ENCODE results near the gene VWC2. TPM values are rescaled to one million over a fixed set of nuclear protein-coding genes. Genes with fewer than 3 reads are reported as not detected.

Gene VWC2
- polyA plus RNA-seq, 1 of the 3 experiments (the other 2 are of a cell fraction) = not detected

- Histone ChIP-seq H3K4me2 (no peak overlapping the region), H3K79me2 (ENCODE audit: insufficient read depth) (no peaks in the 10 kb centered on the region), H3K9ac (no peak overlapping the region), H3K4me1 (ENCODE audit: control insufficient read depth in 1 of 2, insufficient read depth in 2 of 2, low read depth in 1 of 2, low read length in 1 of 2) (no peaks in the 10 kb centered on the region), H3K4me3 (ENCODE audit: low read depth in 2 of 2, low read length in 1 of 2) (no peak overlapping the region; a peak in 1 of 4 replicates), H2AFZ (ENCODE audit: low read depth) (no peak overlapping the region), H3K9me2 (no peaks in the 10 kb centered on the region), H3F3A (replicated peaks; ENCODE audit: insufficient read depth) (no peaks in the 10 kb centered on the region), H3K9me3 (no peaks in the 10 kb centered on the region), H3K27me3 (ENCODE audit: insufficient read depth) (0 out of 2 replicates have a peak, but pooled peaks cover 14% of the 10 kb centered on the region), H3K36me3 (replicated peaks in 1 of 2; ENCODE audit: control insufficient read depth in 1 of 2, insufficient read depth in 2 of 2, low read length in 1 of 2) (no peaks in the 10 kb centered on the region), H3K27ac (ENCODE audit: low read depth in 2 of 2, low read length in 1 of 2) (no peak overlapping the region), H4K20me1 (ENCODE audit: insufficient read depth) (no peaks in the 10 kb centered on the region)
- TF ChIP-seq ZBTB33 (IDR thresholded peaks at IDR 0.05; ENCODE audit: borderline replicate concordance, low read depth) = no peak
- no peak for TF ChIP-seq FOXM1 (IDR thresholded peaks at IDR 0.05; ENCODE audit: low read depth)
- TF ChIP-seq NRF1 (IDR thresholded peaks at IDR 0.05; ENCODE audit: low read depth, low read length) = no peak
- TF ChIP-seq RFX5 (IDR thresholded peaks at IDR 0.05; ENCODE audit: low read length) = no peak
- TF ChIP-seq POLR2AphosphoS5 (IDR thresholded peaks at IDR 0.05; ENCODE audit: low read depth, low read length) = no peak
- no peak for TF ChIP-seq CTCF (IDR thresholded peaks at IDR 0.05)
- TF ChIP-seq GATA2 (CRISPR knock-in tag; IDR thresholded peaks at IDR 0.05) = no peak
- 2% methylated on average over 11 of the region's 11 CpGs for WGBS (ENCODE audit: low lambda C conversion rate)
- ChIA-PET CTCF (no interaction called here), POLR2A (no interaction called here)
- no peak for DNase-seq
Observed at GRCh38 chr7:49885593-49886285, 112.3 kb downstream of the VWC2 start.

- 0% methylated on average over 2 of the region's 2 CpGs for WGBS (ENCODE audit: low lambda C conversion rate)
- Histone ChIP-seq H4K20me1 (ENCODE audit: insufficient read depth) (no peaks in the 10 kb centered on the region), H3K4me2 (no peak overlapping the region), H3K9ac (no peak overlapping the region), H3K27me3 (ENCODE audit: insufficient read depth) (0 out of 2 replicates have a peak, but pooled peaks cover 8% of the 10 kb centered on the region), H3K4me1 (ENCODE audit: control insufficient read depth in 1 of 2, insufficient read depth in 2 of 2, low read depth in 1 of 2, low read length in 1 of 2) (no peaks in the 10 kb centered on the region), H3K36me3 (replicated peaks in 1 of 2; ENCODE audit: control insufficient read depth in 1 of 2, insufficient read depth in 2 of 2, low read length in 1 of 2) (no peaks in the 10 kb centered on the region), H3K9me3 (no peaks in the 10 kb centered on the region), H3K27ac (ENCODE audit: low read depth in 2 of 2, low read length in 1 of 2) (no peak overlapping the region), H2AFZ (ENCODE audit: low read depth) (no peak overlapping the region), H3K79me2 (ENCODE audit: insufficient read depth) (no peaks in the 10 kb centered on the region), H3K4me3 (ENCODE audit: low read depth in 2 of 2, low read length in 1 of 2) (no peak overlapping the region), H3F3A (replicated peaks; ENCODE audit: insufficient read depth) (no peaks in the 10 kb centered on the region), H3K9me2 (peaks cover 6% of the 10 kb centered on the region; the same call in 1 of the 2 replicates)
- DNase-seq = no peak
- POLR2A ChIA-PET = no interaction called here
- CTCF ChIA-PET = no interaction called here
- TF ChIP-seq TEAD4 (IDR thresholded peaks at IDR 0.05; ENCODE audit: borderline replicate concordance, insufficient read depth) = no peak
- no peak for TF ChIP-seq USF1 (IDR thresholded peaks at IDR 0.05; ENCODE audit: borderline replicate concordance, low read depth)
- TF ChIP-seq NFIC (IDR thresholded peaks at IDR 0.05; ENCODE audit: borderline replicate concordance) = no peak
- no peak for TF ChIP-seq TCF12 (IDR thresholded peaks at IDR 0.05)
- TF ChIP-seq JUND (IDR thresholded peaks at IDR 0.05) = no peak
- no peak for TF ChIP-seq MXI1 (IDR thresholded peaks at IDR 0.05; ENCODE audit: low read depth, low read length)
- no peak for TF ChIP-seq GABPA (IDR thresholded peaks at IDR 0.05; ENCODE audit: low read depth)
- TF ChIP-seq SMC3 (IDR thresholded peaks at IDR 0.05; ENCODE audit: low read depth, low read length) = no peak
- TF ChIP-seq FOXJ3 (CRISPR knock-in tag; IDR thresholded peaks at IDR 0.05) = no peak
- no peak for TF ChIP-seq RFX5 (IDR thresholded peaks at IDR 0.05; ENCODE audit: low read length)
- TF ChIP-seq USF2 (IDR thresholded peaks at IDR 0.05; ENCODE audit: borderline replicate concordance, low read depth, low read length) = no peak
- TF ChIP-seq EP300 (IDR thresholded peaks at IDR 0.05; ENCODE audit: borderline replicate concordance in 1 of 2, low read depth in 1 of 2, low read length in 1 of 2) = no peak
- TF ChIP-seq REST (IDR thresholded peaks at IDR 0.05; ENCODE audit: low read depth, low read length) = no peak
- no peak for TF ChIP-seq ELF1 (IDR thresholded peaks at IDR 0.05)
Observed at GRCh38 chr7:49892481-49892880, 119.0 kb downstream of the VWC2 start.
